OCI-M1 (cell line): ENCODE results near the gene UCK2.

Experiments used
- DNase-seq: peaks from one replicate; lab custom pipeline; 2025; lab: John Stamatoyannopoulos, UW

UCK2 gene

DNA sequence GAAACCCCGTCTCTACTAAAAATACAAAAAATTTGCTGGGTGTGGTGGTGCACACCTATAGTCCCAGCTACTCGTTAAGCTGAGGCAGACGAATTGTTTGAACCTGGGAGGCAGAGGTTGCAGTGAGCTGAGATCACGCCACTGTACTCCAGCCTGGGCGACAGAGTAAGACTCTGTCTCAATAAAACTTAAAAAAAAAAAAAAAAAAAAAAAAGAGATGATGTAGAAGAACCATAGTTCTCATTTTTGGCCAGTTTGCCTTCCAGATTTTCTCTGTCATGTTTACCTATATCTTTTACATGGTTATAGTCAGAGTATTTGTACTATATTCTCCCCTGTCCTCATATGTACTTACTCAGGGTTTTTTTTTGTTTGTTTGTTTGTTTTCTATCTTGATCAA is 53.6 kb downstream of the UCK2 start:
- DNase-seq: no peak

GRCh38 chr1:165882168-165882837 is 54.9 kb downstream of the UCK2 start:
- no peak for DNase-seq

- DNase-seq: no peak
These were observed 55.6 kb downstream of the UCK2 start for GRCh38 chr1:165883056-165883455.

- no peak for DNase-seq
These were observed 56.7 kb downstream of the UCK2 start for GRCh38 chr1:165884009-165884689.

GRCh38 chr1:165884690-165885304 is 57.4 kb downstream of the UCK2 start:
- DNase-seq: no peak

DNA sequence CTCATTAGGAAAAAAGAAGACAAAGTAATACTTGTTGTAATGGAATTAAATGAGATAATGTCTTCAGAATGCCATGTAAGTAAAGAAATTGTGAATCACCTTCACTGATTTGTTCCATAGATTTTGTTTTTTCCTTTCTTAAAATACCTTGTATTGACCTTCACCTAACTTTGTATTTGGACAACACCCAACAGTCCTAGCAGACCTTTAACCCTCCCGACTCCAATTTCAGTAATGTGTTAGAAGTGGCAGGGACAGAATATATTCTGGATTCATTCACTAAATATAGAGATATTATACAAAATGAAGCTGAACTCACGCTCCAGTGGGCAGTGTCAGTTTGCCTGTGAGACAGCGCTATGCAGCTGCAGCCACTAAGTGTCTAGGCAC is 57.9 kb downstream of the UCK2 start:
- no peak for DNase-seq

DNA sequence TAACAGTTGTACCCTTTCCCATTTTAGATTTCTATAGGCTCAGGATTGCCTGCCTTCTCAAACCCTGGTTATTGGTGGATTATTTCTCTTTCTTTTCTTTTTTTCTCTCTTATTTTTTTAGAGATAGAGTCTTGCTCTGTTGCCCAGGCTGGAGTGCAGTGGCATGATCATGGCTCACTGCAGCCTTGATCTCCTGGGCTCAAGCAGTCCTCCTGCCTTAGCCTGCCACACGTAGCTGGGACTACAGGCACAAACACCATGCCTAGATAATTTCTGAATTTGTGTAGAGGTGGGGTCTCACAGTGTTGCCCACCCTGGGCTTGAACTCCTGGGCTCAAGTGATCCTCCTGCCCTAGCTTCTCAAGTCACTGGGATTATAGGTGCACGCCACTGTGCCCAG is 58.8 kb downstream of the UCK2 start:
- DNase-seq: no peak

- no peak for DNase-seq
These were observed 59.6 kb downstream of the UCK2 start for GRCh38 chr1:165886983-165887382.

- DNase-seq: no peak
These were observed 60.6 kb downstream of the UCK2 start for GRCh38 chr1:165887877-165888551.

- DNase-seq: no peak
These were observed 61.1 kb downstream of the UCK2 start for GRCh38 chr1:165888552-165888920.

GRCh38 chr1:165890684-165891083 is 63.3 kb downstream of the UCK2 start:
- DNase-seq: no peak

DNA sequence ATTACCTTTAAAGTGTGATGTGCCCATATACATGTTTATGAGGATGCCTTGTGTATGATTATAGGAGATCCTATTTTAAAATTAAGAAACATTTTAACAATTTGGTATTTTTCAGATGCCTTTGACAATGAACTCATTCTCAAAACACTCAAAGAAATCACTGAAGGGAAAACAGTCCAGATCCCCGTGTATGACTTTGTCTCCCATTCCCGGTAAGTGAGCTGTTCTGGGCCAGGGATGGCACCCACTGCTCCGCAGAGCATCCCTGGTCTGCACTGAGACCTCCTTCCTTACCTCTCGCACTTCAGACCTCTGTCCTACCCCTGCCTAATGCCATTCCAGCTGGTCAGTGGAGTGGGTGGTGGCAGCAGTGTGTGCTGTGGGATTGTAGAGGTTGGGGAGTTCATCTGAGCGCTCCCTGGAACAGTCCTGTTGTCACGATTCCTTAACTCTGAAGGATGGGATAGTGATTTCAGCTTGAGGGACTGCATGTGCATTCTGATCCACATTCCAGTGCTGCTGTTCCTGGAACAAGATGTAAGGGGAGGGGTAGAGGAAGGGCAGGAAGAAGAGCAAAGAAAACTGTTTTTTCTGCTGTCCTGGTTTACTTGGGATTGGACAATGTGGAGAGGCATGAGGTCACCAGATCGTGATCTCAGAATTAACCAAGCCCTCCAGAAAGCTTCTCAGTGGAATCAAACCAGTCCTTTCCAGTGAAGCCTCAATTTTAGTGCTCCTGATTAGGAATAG is 63.9 kb downstream of the UCK2 start:
- no peak for DNase-seq

- DNase-seq: no peak
These were observed 65.5 kb downstream of the UCK2 start for GRCh38 chr1:165892935-165893334.

- no peak for DNase-seq
These were observed 66.1 kb downstream of the UCK2 start for GRCh38 chr1:165893507-165893906.

DNA sequence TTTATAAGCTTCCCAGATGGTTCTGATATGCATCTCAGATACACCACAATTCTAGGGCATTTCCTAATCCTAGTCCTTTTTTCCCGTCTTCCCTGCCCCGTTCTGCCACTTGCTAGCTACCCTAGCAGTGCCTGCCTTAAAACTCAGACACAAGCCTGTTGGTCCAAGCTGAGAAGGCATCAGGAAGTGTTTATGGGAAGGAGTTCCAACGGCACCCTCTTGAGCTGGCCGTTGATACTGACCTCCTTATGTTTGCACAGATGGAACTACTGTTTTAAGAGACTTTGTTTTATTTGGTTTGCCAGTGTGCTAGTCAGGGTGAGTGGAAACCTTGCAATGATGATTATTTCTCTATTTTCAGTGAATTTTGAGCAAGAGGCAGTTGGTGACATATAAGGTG is 67.2 kb downstream of the UCK2 start:
- no peak for DNase-seq

- DNase-seq: no peak
These were observed 68.0 kb downstream of the UCK2 start for GRCh38 chr1:165895451-165895871.

GRCh38 chr1:165896277-165896676 is 68.9 kb downstream of the UCK2 start:
- DNase-seq: no peak

DNA sequence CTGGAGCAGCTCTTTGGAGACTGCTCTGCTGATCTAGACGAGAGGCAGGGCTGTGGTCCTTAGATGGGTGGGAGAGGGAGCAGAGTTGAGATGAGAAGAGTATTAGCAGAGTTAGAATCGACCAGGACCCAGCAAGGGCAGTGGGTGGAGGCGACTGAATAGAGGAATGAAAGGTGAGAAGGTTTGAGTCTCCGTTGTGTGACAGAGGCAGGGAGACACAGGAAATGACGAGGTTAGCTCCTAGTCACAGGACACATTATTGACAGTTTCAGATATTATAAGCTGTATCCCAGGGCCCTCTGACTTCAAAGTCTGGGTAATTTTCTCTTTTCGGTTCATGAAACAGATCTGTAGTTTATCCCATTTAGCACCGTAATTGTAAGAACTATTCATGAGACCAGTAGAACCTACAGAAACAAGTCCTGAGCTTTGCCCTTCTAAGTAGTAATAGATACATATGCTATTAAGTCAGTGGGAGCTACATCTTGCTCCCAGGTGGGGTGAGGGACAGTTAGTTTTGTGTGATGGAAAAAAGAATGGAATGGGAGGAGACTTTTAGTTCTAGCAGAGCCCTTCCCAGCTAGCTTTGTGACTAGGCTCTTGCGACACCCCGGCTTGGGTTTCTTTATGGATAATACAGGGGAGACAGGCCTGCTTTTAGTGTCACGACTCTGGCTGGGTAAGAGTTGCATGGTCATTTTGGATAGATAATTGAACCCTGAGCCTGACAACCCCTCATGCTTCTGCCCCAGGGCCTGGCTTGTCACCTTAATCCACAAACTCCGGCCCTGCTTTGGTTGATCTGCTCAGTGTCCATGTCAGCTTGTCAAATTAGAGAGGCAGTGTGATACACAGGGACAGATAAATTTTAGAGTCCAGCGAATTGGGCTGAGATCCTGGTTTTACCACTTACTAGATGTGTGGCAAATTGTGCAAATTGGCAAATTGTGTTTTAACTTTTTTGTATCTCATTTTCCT is 70.2 kb downstream of the UCK2 start:
- DNase-seq: no peak

DNA sequence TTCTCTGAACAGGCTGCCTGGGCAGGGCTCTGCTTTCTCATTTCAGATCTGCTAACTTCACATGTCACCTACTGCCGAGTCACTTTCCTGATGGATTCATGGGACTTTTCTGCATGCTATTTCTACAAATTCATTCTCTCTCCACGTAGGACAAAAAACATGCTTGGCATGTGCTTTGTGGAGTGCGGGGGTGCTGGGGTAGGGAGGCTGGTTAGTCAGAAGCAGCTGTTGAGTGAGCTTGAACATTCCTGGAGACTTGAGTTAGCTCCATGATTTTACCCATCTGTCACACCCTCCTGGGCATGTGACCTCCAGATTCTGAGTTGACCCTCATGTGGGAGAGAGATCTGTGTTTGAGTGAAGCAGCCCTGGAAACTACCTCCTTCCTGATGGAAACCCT is 71.4 kb downstream of the UCK2 start:
- no peak for DNase-seq

DNA sequence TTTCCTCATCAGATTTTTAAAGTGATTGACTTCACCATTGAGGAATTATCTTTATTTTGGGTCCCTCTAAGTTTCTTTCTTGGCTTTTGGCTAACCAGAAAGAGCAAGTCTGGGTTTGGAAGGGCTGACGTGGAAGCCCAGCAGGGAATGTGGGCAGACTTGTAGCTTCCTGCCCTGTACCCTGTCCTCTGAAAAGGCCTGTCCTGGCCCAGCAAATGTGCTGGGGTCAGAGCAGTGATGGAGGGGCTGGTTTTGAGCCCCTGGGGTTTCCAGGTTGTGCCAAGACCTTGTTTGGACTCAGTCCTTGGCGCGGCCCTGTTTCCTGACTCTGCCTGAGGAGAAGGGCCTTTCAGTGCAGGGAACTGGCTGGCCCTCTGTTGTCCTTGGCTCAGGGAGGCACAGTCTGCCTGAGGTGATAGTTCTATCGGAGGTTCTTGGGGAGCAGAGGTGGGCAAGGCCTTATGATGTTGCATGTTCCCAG is 72.1 kb downstream of the UCK2 start:
- no peak for DNase-seq
